ENCODE measurements around the gene DOCK2. TPM values are rescaled to one million over a fixed set of nuclear protein-coding genes. Genes with fewer than 3 reads are reported as not detected.

DOCK2 gene
- polyA plus RNA-seq, 3 donors, result 57.5 to 178 (median 115) TPM

- Mint-ChIP-seq H3K4me3 (no peak overlapping the region), H3K9me3 (peaks cover 0 to 3% (median 0%) of the 10 kb centered on the region in 7 donors), H3K4me1 (peaks cover 26% of the 10 kb centered on the region), H3K27ac (peak overlapping the region in 2 of 7 donors; percentile 39 to 66), H3K36me3 (peaks cover 33 to 53% of the 10 kb centered on the region in 2 donors), H3K27me3 (ENCODE audit: low read depth in 3 of 3) (peaks cover 0 to 4% (median 0%) of the 10 kb centered on the region in 3 donors)
- Histone ChIP-seq H2AFZ (ENCODE audit: insufficient read depth, low read depth, low read length, poor library complexity, severe bottlenecking) (no peak overlapping the region), H3K27ac (ENCODE audit: low read depth in 1 of 2, low read length in 2 of 2) (no peak overlapping the region), H3K27me3 (ENCODE audit: control insufficient read depth in 2 of 2, insufficient read depth in 2 of 2, low read length in 2 of 2) (no peaks in the 10 kb centered on the region), H3K9me3 (replicated peaks in 1 of 2; ENCODE audit: control insufficient read depth in 1 of 2, insufficient read depth in 1 of 2, low read length in 2 of 2) (no peaks in the 10 kb centered on the region), H3K4me3 (replicated peaks in 1 of 3; ENCODE audit: low read depth in 2 of 3, low read length in 3 of 3) (no peak overlapping the region), H3K4me1 (ENCODE audit: control insufficient read depth in 1 of 2, insufficient read depth in 2 of 2, low read length in 2 of 2) (peaks cover 0 to 9% of the 10 kb centered on the region in 2 donors), H4K20me1 (ENCODE audit: insufficient read depth, low read length) (peaks cover 99% of the 10 kb centered on the region), H3K79me2 (ENCODE audit: insufficient read depth, low read length) (peaks cover 31% of the 10 kb centered on the region), H3K36me3 (replicated peaks in 1 of 2; ENCODE audit: control insufficient read depth in 1 of 2, insufficient read depth in 2 of 2, low read length in 2 of 2) (peaks cover 9 to 56% of the 10 kb centered on the region in 2 donors), H3K4me2 (replicated peaks; ENCODE audit: extremely low read depth, low read length, poor library complexity, severe bottlenecking) (no peak overlapping the region), H3K9ac (ENCODE audit: insufficient read depth, low read length, poor library complexity, severe bottlenecking) (no peak overlapping the region)
- TF ChIP-seq, protein P1, sequence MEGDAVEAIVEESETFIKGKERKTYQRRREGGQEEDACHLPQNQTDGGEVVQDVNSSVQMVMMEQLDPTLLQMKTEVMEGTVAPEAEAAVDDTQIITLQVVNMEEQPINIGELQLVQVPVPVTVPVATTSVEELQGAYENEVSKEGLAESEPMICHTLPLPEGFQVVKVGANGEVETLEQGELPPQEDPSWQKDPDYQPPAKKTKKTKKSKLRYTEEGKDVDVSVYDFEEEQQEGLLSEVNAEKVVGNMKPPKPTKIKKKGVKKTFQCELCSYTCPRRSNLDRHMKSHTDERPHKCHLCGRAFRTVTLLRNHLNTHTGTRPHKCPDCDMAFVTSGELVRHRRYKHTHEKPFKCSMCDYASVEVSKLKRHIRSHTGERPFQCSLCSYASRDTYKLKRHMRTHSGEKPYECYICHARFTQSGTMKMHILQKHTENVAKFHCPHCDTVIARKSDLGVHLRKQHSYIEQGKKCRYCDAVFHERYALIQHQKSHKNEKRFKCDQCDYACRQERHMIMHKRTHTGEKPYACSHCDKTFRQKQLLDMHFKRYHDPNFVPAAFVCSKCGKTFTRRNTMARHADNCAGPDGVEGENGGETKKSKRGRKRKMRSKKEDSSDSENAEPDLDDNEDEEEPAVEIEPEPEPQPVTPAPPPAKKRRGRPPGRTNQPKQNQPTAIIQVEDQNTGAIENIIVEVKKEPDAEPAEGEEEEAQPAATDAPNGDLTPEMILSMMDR (IDR thresholded peaks at IDR 0.05), result no peak
- DNase-seq, result no peak
- WGBS (ENCODE audit: insufficient coverage), result 86% methylated on average over 4 of the region's 7 CpGs
- intact Hi-C loops (cut with micrococcal nuclease), result no loop called here
These were observed 304.5 kb downstream of the DOCK2 start for GRCh38 chr5:169941542-169941941.

- H3K9me3 Mint-ChIP-seq, result peaks cover 0 to 3% (median 0%) of the 10 kb centered on the region in 7 donors
- H3K27ac Mint-ChIP-seq, result peak overlapping the region in 1 of 7 donors; percentile 11
- Histone ChIP-seq H3K4me3 (replicated peaks in 1 of 3; ENCODE audit: low read depth in 2 of 3, low read length in 3 of 3) (no peak overlapping the region), H2AFZ (ENCODE audit: insufficient read depth, low read depth, low read length, poor library complexity, severe bottlenecking) (no peak overlapping the region), H3K4me1 (ENCODE audit: control insufficient read depth in 1 of 2, insufficient read depth in 2 of 2, low read length in 2 of 2) (peaks cover 0 to 9% of the 10 kb centered on the region in 2 donors), H3K9ac (ENCODE audit: insufficient read depth, low read length, poor library complexity, severe bottlenecking) (no peak overlapping the region), H3K79me2 (ENCODE audit: insufficient read depth, low read length) (peaks cover 26% of the 10 kb centered on the region), H3K36me3 (replicated peaks in 1 of 2; ENCODE audit: control insufficient read depth in 1 of 2, insufficient read depth in 2 of 2, low read length in 2 of 2) (peaks cover 14 to 56% of the 10 kb centered on the region in 2 donors), H3K9me3 (replicated peaks in 1 of 2; ENCODE audit: control insufficient read depth in 1 of 2, insufficient read depth in 1 of 2, low read length in 2 of 2) (no peaks in the 10 kb centered on the region), H3K27ac (ENCODE audit: low read depth in 1 of 2, low read length in 2 of 2) (no peak overlapping the region), H3K27me3 (ENCODE audit: control insufficient read depth in 2 of 2, insufficient read depth in 2 of 2, low read length in 2 of 2) (no peaks in the 10 kb centered on the region), H3K4me2 (replicated peaks; ENCODE audit: extremely low read depth, low read length, poor library complexity, severe bottlenecking) (no peak overlapping the region), H4K20me1 (ENCODE audit: insufficient read depth, low read length) (peaks cover 99% of the 10 kb centered on the region)
- WGBS (ENCODE audit: insufficient coverage), result no CpG with 5 or more reads among the region's 1 CpG
- no peak for DNase-seq
- H3K4me1 Mint-ChIP-seq, result peaks cover 26% of the 10 kb centered on the region
- peaks cover 0 to 4% (median 0%) of the 10 kb centered on the region in 3 donors for H3K27me3 Mint-ChIP-seq (ENCODE audit: low read depth in 3 of 3)
- intact Hi-C loops (cut with micrococcal nuclease), result no loop called here
- peaks cover 33 to 55% of the 10 kb centered on the region in 2 donors for H3K36me3 Mint-ChIP-seq
- TF ChIP-seq, protein P1 (IDR thresholded peaks at IDR 0.05), result no peak
- no peak overlapping the region for H3K4me3 Mint-ChIP-seq
These were observed 305.1 kb downstream of the DOCK2 start for GRCh38 chr5:169942181-169942580.

Data from CD14-positive monocyte (primary cell).